SU-DHL-6 (cell line): ENCODE measurements around the gene UQCC2.

Source experiments
- CTCF ChIP-seq: fragments of 200-600 bp; sonication (generic); IDR thresholded peaks from one replicate; pipeline ENCODE4 v1.5.1; 2017; ENCODE audit warnings: antibody characterized with exemption, mild to moderate bottlenecking, low read length, moderate library complexity; ENCODE audit not compliant: insufficient read depth, poor library complexity, severe bottlenecking
- EZH2phosphoT487 ChIP-seq: fragments of 200-600 bp; sonication (generic), shearing (Covaris generic); conservative IDR thresholded peaks from 2 replicates; pipeline ENCODE4 v1.6.1; 2018; ENCODE audit warnings: mild to moderate bottlenecking, antibody characterized with exemption, low read length, moderate library complexity, mixed read lengths

- TF ChIP-seq CTCF: no peak
- TF ChIP-seq EZH2phosphoT487: no peak
Measured at GRCh38 chr6:33749401-33749800, 37.9 kb upstream of the UQCC2 start.
